Fibroblast of the conjunctiva (primary cell): Measurements from ENCODE around the gene GUCY1A1.

ENCODE experiments used
- DNase-seq: peaks from one replicate; pipeline ENCODE4 v3.0.0-alpha.2; 2010; ENCODE audit warnings: low read depth

Gene GUCY1A1

DNA sequence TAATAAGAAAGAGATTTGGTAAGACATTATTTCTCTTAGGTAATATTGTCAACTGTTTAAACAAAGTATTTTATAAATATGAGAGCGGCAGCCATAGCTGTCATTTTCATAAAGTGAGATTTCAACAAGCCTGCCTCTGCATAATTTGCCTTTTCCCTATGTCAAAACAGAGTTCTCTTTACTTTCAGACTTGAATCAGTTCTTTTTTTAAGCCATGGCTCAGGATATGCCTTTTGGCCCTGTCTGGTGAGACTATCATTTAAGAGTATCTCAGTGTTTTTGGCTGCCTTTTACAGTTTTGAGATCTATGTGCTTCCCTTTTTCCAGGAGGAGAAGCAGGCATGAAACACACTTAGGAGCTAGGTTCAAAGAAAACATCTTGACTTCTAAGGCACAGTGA, 7.5 kb upstream of the GUCY1A1 start:
- no peak for DNase-seq

DNA sequence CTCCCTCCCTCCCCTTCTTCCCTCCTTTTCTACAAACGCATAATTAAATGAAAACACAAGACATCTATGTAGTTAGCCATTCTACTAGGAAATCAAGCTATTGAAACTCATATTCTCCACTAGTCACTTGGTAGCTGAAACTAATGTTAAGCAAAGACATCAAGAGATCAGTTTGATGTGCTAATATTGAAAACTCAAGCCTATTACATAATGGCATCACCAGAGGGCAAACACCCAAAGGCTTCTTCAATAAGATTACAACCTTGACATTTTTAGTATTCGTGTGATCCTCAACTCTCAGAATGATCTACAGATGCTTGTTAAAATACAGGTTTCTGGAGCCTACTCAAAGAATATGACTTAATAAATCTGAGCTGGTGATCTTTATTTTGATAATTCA, 6.2 kb upstream of the GUCY1A1 start:
- no peak for DNase-seq

DNA sequence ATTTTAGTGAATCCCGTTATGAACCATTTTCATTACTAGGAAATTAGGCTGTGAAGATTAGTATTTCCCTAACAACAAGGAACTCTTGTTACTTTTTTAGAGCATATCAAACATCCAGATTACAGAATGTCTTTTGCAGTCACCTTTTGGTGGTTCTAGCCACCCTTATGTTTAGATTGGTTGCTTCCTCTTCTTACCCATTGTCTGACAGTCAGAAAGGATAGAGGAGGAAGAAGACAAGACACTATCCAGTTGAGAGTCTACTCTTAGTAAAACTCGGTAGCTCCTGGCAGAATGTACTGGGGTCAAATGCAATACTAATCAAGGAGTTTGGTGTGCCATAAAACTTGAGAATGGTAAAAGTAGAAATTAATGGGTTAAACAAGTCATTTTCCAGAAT, 1.6 kb upstream of the GUCY1A1 start:
- DNase-seq, result no peak

DNA sequence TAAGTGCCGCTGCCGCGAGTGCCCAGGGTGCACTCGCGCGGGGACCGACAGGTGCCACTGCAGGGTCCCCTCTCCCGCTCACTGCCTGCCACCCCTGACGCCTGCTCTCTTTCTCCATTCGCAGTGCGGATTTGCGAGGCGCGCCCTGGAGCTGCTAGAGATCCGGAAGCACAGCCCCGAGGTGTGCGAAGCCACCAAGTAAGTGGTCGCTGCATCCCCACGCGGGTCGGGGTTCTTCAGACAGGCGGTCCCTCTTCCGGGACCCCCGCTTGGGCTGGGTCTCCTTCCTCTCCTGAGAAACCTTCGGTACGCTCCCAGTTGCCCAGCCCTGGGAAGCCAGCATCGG, 547 bp downstream of the GUCY1A1 start:
- no peak for DNase-seq

DNA sequence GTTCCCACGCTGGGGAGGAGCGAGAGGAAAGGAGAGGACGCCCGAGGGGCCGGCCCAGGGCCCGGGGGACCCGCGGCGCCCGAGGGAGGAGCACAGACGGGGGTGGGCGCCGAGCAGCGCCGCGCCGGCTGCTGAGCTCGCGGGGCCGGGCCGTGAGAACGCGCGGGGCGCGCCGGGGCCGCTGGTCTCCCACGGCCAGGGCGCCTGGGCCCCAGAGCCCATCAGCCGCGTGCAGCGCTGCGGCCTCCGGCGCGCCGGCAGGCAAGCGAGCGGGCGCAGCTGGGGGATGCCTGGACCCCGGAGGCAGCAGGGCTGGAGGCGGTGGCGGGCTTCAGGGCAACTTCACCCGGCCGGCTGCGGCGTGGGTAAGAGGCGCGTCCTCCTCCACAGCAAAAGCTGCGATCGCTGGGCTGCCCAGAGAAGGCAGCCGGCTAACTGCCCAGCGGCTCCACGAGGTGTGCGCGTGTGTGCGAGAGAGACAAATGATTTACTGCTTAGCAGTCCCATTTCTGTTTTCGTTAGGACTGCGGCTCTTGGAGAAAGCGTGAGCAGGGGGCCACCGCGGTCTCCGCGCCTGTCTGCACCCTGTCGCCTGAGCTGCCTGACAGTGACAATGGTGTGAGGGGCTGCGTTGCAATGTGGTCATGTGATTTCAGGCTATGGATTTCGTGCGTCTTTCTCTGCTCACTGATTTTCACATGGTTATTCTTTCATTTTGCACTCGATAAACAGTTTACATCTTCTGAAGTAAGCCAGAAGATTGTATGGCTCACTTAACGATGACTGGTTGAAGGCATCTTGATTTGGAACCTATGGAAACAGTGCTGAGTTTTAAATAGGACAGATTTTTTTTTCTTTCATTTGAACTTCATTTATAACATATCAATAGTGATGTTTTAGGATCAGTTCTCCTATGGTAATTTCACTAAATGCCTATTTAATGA, 1.2 kb downstream of the GUCY1A1 start:
- DNase-seq, result no peak

DNA sequence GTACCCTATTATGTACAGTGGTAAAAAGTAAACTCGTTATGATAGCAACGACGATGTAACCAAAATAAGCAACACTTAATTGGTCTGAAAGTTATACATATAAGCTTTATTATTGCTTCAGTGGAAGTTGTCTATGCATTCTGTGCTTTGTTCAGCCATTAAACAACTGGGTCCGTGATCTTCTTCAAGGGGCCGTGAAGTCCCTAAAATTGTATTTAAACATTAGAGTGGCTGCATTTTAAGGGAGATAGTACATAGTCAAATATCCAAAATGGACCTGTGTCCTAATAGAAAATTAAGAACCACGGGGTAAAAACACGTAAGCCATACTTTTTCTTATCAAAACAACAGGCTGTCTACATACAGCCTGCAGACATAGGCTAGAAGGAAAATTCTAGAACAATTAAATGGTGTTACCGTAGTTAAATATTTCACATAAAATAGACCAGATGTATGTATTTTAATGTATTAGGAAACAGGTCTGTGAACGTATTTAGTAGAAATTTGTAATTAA, 2.1 kb downstream of the GUCY1A1 start:
- no peak for DNase-seq

DNA sequence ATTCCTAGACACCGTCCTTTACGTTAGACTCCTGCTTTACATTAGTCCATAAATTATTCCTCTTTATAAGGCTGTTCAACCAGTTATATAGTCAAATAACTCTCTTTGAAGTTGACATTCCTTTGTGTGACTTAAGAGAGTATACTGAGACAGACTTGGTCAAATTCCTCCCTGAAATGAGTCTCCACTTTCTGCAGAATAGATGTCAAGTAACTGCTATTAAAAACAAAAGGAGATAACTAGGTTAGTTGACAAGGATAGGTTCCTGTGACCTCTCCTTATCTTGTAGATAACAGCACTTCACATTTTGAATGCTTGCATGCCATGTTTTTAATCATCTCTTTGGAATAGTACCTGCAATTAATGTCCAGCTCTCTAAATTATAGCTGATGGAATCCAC, 5.7 kb downstream of the GUCY1A1 start:
- DNase-seq, result no peak

DNA sequence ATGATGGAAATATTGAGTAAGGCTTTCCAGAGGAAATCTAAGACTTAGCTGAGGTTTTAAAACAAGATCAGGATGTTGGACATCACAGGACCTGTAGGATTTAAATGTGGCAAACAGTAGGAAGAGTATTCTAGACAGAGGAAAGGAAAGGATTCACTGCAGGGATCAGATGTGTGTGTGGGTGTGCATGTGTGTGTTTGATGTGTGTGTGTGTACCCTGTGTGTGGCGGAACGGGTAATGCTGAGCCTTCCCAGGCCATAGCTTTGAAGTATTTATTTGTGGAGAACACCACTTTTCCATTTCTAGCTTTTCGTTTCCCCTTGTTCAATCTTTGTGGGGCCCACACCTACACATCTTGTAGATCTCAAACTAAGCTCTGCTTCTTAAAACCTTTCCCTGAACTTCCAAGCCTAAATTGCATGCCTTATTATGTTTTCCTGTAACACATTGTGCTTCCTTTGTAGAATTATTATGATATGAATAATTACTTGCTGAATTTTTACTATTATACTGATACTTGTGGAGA, 6.9 kb downstream of the GUCY1A1 start:
- no peak for DNase-seq

DNA sequence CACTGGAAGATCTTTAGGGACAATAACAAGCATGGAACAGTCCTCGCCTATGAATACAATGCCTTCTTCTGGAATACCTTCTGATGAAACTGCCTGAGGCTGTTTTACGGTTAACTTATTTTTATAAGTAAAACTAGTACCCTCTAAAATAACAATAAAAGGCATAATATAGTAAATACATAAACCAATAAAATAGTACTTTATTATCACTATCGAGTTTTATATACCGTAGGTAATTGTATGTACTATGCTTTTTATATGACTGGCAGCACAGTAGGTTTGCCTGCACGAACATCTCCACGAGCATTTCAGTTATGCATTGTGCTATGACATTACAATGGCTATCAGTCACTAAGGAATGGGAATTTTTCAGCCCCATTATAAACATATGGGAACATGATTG, 8.0 kb downstream of the GUCY1A1 start:
- DNase-seq, result no peak

DNA sequence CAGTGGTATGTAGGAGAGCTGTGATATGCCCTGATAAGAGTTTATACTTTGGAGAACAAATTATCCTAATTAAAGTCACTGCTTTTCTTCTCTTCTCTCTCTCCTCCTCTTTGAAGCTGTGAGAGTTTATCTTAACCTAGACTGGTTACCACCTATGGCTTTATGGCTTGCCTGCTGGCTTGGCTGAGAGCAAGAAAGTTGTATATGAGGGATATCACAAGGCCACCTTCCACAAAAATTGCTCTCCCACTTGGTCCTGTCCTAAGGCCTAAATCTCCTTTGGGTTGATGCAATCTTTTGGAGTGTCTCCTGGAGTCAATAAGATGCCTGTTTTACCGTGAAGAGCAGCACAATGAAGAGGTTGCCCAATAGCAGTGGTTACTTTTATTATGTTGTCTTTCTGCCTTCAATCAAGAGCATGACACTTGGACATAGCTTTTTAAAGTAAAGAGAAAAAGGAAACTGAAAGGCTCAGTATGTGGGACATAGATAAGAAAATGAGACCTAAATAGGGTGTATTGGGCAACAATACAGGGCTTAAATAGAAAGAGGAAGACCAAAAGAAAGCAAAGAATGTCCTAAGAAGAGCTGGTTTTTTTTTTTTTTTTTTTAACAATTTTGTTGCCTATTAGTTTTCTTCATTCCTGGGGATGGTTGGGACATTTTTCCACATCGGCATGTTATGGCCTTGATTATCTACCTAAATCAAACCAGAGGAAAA, 9.2 kb downstream of the GUCY1A1 start:
- DNase-seq, result no peak

DNA sequence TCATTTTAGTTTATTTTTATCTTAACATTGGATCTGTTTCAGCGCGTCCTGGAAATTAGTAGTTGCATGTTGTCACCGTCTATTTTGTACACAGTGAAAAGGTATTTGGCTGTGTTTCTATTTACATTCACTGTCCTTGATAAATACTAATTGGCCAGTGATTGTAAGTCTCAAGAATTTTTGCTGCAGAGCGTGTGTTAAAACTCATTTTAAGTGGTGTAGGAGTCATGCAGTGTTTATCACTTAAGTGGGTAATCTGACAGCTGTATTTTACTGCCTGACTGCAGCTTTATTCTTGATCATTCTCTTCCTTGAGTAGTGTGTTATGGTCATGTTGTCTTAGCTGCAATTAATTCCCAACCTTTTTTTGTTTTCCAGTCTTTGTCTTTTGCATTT, 9.8 kb downstream of the GUCY1A1 start:
- no peak for DNase-seq

DNA sequence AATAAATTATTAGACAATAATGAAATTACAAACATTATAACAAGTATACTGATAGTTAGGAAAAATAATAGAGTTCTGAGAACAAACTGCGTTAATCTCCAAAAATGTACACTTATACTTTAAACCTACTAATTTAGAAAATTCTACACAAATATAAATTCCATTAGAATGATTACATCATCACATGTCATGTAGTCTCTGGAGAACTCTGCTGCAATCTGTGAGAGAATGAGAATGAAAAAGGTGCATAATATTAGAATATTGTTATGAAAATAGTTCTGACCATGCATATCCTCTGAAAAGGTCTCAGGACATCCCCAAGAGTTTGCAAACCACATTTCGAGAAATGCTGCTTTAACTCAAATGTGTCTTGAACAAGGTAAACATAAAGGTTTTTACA, 11.4 kb downstream of the GUCY1A1 start:
- no peak for DNase-seq

DNA sequence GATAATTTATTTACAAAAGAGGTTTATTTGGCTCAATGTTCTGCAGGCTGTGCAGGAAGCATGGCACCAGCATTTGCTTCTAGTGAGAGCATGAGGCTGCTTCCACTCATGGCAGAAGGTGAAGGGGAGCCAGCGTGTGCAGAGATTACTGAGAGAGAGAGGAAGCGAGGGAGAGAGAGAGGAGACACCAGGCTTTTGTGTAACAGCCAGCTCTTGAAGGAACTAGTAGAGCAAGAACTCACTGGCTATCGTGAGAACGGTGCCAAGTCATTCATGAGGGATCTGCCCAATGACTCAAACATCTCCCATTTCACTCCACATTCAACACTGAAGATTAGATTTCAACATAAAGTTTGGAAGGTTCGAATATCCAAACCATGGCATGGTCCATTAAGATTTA, 12.7 kb downstream of the GUCY1A1 start:
- peak; percentile 22 for DNase-seq

DNA sequence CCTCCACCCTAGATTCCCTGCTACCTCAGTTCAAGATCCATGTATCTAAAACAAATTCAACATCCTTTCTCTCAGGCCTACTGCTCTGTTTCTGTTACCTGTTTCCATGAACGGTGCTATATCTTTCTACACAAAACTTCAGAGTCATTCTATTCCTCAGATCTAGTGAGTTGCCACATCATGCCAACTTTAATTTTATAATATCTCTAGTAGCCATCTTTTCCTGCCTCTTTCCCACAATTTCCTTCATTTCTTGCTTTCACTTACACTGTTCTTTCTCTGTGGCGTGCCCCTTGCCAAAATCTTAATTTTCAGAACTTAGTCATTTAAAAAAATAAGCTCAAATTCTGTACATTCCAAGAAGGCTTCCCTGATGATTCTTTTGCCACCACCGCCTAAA, 15.2 kb downstream of the GUCY1A1 start:
- no peak for DNase-seq

DNA sequence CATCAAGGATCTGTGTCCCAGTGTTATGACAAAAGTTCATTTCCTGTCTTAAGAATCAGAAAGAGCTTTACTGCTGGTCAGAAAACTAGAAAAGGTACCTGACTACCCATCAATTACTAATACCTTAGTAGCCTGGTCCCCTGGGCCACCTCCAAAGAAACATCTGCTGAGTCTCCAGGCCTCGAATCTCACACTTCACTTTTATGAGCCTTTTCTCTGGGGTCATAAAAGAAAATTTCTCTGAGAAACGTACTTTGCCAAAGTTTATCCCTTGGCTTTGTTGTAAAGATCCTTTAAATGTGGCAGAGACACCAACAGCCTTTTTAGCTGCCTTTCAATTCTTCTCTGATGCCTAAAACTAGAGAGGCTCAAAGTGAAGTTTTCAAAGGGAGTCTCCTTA, 17.8 kb downstream of the GUCY1A1 start:
- DNase-seq, result no peak

DNA sequence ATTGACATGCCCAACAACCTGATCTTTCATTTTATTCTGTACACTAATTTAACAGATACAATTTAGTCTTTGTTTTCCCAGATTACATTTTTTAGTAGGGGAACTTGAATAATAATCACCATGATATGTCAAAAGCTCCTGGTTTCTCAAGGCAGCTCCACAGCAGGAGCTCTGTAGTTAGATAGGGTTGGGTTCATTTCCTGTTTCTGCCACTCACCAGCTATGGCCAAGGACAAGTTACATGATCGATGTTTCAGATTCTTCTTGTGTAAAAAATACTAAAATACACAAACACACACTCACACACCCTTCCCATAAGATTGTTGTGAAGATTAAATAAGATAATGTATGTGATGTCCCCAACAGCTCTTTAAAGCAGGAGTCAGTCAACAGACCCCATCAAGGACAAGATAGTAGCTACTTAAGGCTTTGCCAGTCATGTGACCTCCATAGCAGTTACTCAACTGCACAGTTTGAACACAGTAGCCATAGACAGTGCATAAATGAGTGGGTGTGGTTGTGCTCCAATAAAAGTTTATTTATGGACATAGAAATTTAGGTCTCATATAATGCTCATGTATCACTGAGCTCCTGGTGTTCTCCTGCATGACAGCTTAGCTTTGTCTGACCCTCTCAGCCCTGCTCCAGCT, 18.4 kb downstream of the GUCY1A1 start:
- DNase-seq, result no peak

DNA sequence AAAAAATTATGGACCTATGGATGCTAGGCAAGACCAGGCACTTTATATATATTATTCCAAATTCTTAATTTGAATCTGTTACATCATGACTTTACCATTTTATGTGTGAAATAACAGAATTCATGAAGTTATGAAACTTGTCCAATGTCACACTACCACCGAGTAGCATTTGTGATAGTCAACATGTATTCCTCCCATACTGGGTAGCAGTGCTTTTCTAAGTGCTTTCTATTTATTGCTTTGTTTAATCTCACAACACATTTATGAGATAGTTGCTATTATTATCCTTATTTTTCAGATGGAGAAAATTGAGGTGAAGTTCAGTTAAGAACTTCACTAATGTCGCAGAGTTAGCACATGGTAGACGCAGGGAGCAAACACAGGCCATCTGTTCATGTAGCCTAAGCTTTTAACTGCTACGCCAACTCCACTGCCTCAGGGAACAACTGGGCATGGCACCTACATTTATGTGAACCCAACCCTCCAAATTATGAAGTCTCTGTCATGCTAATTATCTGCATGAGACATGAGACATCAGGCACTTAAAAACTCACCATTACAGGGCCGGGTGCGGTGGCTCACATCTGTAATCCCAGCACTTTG, 20.8 kb downstream of the GUCY1A1 start:
- no peak for DNase-seq

DNA sequence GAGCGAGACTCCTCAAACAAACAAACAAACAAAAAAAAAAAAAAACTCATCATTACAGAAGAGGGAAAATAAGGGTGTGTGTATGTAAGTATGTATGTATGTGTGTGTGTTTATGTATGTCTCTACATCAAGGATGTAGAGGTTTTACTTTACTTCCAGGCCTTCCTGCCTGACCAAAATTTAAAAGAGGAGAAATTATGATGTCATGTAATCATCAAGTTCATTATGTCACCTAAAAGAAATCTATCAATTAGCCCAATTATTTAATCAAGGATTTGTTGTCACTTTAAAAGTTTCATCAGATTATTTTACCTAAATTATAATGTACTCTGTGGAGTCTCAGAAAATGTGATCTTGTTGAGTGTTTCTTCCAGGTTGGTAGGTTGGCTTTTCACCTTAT, 21.6 kb downstream of the GUCY1A1 start:
- no peak for DNase-seq

DNA sequence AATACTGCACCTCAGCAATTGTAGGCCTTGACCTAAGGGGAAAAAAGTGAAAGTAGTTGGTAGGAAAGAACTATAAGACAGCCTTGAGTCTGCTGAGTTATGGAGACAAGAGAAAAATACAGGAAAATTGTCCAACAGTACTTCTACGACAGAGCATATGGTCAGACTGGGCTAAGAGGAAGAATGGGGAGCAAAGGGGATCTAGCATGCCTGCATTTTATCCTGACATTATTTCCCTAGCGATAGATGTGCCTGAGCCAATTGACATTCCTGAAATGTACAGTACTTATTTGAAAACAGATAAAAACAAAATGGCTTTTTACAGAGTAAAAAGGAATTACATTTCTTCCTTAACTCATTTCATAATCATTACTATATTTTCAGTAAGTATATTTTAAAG, 22.2 kb downstream of the GUCY1A1 start:
- no peak for DNase-seq

DNA sequence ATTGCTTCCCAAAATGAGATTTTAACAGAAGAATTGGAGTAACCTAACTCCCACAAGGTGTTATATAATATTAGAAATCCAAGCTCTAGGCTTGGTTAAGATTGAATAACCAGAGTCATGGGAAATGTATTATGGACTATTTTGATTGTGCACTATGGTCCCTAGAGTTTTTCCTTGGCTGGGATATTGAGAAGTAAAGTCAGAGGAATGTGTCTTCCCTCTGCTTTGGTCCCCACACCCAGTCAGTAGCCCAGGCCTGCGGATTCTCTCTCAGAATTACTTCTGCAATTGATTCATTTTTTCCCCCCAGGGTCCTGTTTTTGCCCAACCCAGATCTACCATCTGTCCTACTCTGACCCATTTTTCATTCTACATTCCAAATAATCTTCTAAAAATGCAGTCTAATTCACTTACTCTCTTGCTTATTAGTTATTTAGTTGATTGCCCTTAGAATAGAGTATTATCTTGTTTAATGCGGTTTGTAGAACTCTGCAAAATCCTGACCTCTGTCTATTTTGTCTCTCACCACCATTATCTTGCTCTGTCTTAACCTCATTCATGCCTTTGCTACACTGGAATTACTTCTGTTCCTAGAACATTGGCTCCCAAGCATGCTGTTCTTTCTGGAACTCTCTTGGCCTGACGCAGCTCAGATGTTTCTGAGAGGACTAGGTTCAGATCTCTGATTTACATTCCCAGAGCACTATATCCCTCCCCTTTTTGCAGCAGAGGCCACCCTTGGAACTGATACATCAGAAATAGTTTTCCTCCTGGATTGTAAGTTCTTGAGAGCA, 23.6 kb downstream of the GUCY1A1 start:
- DNase-seq, result no peak

DNA sequence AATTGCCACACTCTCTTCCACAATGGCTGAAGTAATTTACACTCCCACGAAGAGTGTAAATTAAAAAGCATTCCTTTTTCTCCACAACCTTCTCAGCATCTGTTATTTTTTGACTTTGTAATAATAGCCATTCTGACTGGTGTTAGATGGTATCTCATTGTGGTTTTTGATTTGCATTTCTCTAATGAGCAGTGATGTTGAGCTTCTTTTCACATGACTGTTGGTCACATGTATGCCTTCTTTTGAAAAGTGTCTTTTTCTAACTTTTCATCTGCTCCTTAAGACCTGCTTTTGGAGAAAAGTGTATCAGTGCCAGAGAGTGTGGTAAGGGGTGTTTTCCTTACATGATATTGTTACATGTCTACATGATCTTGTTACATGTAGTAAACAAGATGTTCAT, 25.7 kb downstream of the GUCY1A1 start:
- no peak for DNase-seq
